ENCODE measurements around the gene INO80B. TPM values are rescaled to one million over a fixed set of nuclear protein-coding genes. Genes with fewer than 3 reads are reported as not detected.
A peak's percentile ranks its signal among the peaks of the same experiment; 100 is the strongest.
"Not testable (repeated sequence)": the region's sequence is repeated elsewhere in the genome, so short reads cannot be mapped to it uniquely, and the experiment has no call there.

Gene INO80B
- total RNA-seq, 2 donors from 2014 or later: 15.4 to 17.8 TPM

GRCh38 chr2:74458132-74458937, 3.4 kb downstream of the INO80B start, which contains the start of gene WBP1:
TSS of gene WBP1 (plus strand) at chr2:74458438. CDS start at chr2:74458603, 165 bp downstream.
- peaks cover 22 to 35% of the 10 kb centered on the region in 2 donors for H3K4me1 ChIP-seq (ENCODE audit: control insufficient read depth in 1 of 2, low read depth in 2 of 2)

GRCh38 chr2:74458938-74459363, 4.1 kb downstream of the INO80B start:
- DNase-seq (ENCODE audit: low spot score) (no peak), ATAC-seq (ENCODE audit: insufficient number of reproducible peaks, low FRiP score, low read depth) (no peak)
- no peak for TF ChIP-seq CTCF (IDR thresholded peaks at IDR 0.05)
- peak overlapping the region; percentile 57 to 76 for H3K27ac ChIP-seq
- no peaks in the 10 kb centered on the region for H3K36me3 ChIP-seq
- H3K9me3 ChIP-seq: no peaks in the 10 kb centered on the region
- H3K27me3 ChIP-seq (replicated peaks; ENCODE audit: insufficient read depth): no peaks in the 10 kb centered on the region
- H3K4me3 ChIP-seq: peak overlapping the region; percentile 80
- peaks cover 24 to 38% of the 10 kb centered on the region in 2 donors for H3K4me1 ChIP-seq (ENCODE audit: control insufficient read depth in 1 of 2, low read depth in 2 of 2)

More at GRCh38 chr2:74458132-74458937, 3.4 kb downstream of the INO80B start, which contains the start of gene WBP1:
- Histone ChIP-seq H3K27me3 (replicated peaks; ENCODE audit: insufficient read depth) (no peaks in the 10 kb centered on the region), H3K9me3 (no peaks in the 10 kb centered on the region), H3K27ac (peak within 1 kb of the TSS; percentile 86 to 93), H3K4me3 (peak within 1 kb of the TSS; percentile 80), H3K36me3 (no peaks in the 10 kb centered on the region)
- no peak for TF ChIP-seq CTCF (IDR thresholded peaks at IDR 0.05)
- ATAC-seq (ENCODE audit: insufficient number of reproducible peaks, low FRiP score, low read depth) (peak; percentile 94), DNase-seq (ENCODE audit: low spot score) (peak; percentile 100)

- not testable (repeated sequence) for DNase-seq (ENCODE audit: low spot score); H3K27me3 ChIP-seq (replicated peaks; ENCODE audit: insufficient read depth); H3K9me3 ChIP-seq; ATAC-seq (ENCODE audit: insufficient number of reproducible peaks, low FRiP score, low read depth); H3K36me3 ChIP-seq; H3K27ac ChIP-seq; H3K4me3 ChIP-seq
- peaks cover 30 to 45% of the 10 kb centered on the region in 2 donors for H3K4me1 ChIP-seq (ENCODE audit: control insufficient read depth in 1 of 2, low read depth in 2 of 2)
These were observed 4.7 kb downstream of the INO80B start for GRCh38 chr2:74459503-74460118.

- not testable (repeated sequence) for H3K27me3 ChIP-seq (replicated peaks; ENCODE audit: insufficient read depth); H3K9me3 ChIP-seq; DNase-seq (ENCODE audit: low spot score); H3K27ac ChIP-seq; ATAC-seq (ENCODE audit: insufficient number of reproducible peaks, low FRiP score, low read depth); H3K36me3 ChIP-seq; H3K4me3 ChIP-seq
- H3K4me1 ChIP-seq (ENCODE audit: control insufficient read depth in 1 of 2, low read depth in 2 of 2): peaks cover 30 to 45% of the 10 kb centered on the region in 2 donors
These were observed 5.3 kb downstream of the INO80B start for GRCh38 chr2:74460187-74460586.

GRCh38 chr2:74461187-74462053, 6.5 kb downstream of the INO80B start:
- H3K4me3 ChIP-seq: no peak overlapping the region
- H3K9me3 ChIP-seq: no peaks in the 10 kb centered on the region
- no peak for TF ChIP-seq CTCF (IDR thresholded peaks at IDR 0.05)
- DNase-seq (ENCODE audit: low spot score) (no peak), ATAC-seq (ENCODE audit: insufficient number of reproducible peaks, low FRiP score, low read depth) (no peak)
- no peak overlapping the region for H3K27ac ChIP-seq
- no peaks in the 10 kb centered on the region for H3K36me3 ChIP-seq
- peaks cover 23 to 38% of the 10 kb centered on the region in 2 donors for H3K4me1 ChIP-seq (ENCODE audit: control insufficient read depth in 1 of 2, low read depth in 2 of 2)
- H3K27me3 ChIP-seq (replicated peaks; ENCODE audit: insufficient read depth): no peaks in the 10 kb centered on the region
